MG63 (cell line): Measurements from ENCODE around the gene KLHDC8A. TPM values are rescaled to one million over a fixed set of nuclear protein-coding genes. Genes with fewer than 3 reads are reported as not detected.
A peak's percentile ranks its signal among the peaks of the same experiment; 100 is the strongest.
"Not testable (repeated sequence)": the region's sequence is repeated elsewhere in the genome, so short reads cannot be mapped to it uniquely, and the experiment has no call there.

Source experiments
- DNase-seq: peaks from one replicate; pipeline ENCODE4 v3.0.0-alpha.2; 2020
- H3K27me3 ChIP-seq: fragments of 250-450 bp; sonication (Bioruptor Pico); 2 replicates; pipeline ENCODE4 v1.5.1; 2020; ENCODE audit warnings: mild to moderate bottlenecking, moderate library complexity
- H3K36me3 ChIP-seq: fragments of 250-450 bp; sonication (Bioruptor Pico); 2 replicates; pipeline ENCODE4 v1.5.1; 2020; ENCODE audit warnings: mild to moderate bottlenecking, moderate library complexity
- H3K4me3 ChIP-seq: fragments of 250-450 bp; sonication (Bioruptor Pico); 2 replicates; pipeline ENCODE4 v1.5.1; 2020; ENCODE audit warnings: mild to moderate bottlenecking, moderate library complexity
- H3K9me3 ChIP-seq: fragments of 250-450 bp; sonication (Bioruptor Pico); 2 replicates; pipeline ENCODE4 v1.5.1; 2020; ENCODE audit warnings: mild to moderate bottlenecking, moderate library complexity
- total RNA-seq: library from RNA; depleted of rRNA; stranded (reverse); fragments of >200 nt; shearing (Covaris generic); gene quantifications from 2 replicates; pipeline ENCODE4 v1.2.3, GENCODE V29; 2014; ENCODE audit warnings: low replicate concordance; rRNA removed

Gene KLHDC8A
- not detected in 2 replicates for total RNA-seq

- no peak for DNase-seq
- no peak within 1 kb of the TSS for H3K4me3 ChIP-seq
- H3K36me3 ChIP-seq = no peaks in the 10 kb centered on the region
- H3K9me3 ChIP-seq = no peaks in the 10 kb centered on the region
- H3K27me3 ChIP-seq = no peaks in the 10 kb centered on the region
These were observed at the start of gene KLHDC8A for GRCh38 chr1:205356440-205357139. KLHDC8A (minus strand) TSS chr1:205356922; CDS start chr1:205343604, 13,318 bp downstream.

- not testable (repeated sequence) for H3K9me3 ChIP-seq, H3K36me3 ChIP-seq, DNase-seq, H3K4me3 ChIP-seq
- H3K27me3 ChIP-seq = peaks cover 14% of the 10 kb centered on the region
These were observed 49.5 kb upstream of the KLHDC8A start for GRCh38 chr1:205406252-205406651.

GRCh38 chr1:205404484-205404883 lies 47.8 kb upstream of the KLHDC8A start:
- not testable (repeated sequence) for H3K27me3 ChIP-seq, H3K9me3 ChIP-seq, DNase-seq, H3K36me3 ChIP-seq, H3K4me3 ChIP-seq

GRCh38 chr1:205398586-205398985 lies 41.9 kb upstream of the KLHDC8A start:
- DNase-seq = no peak
- Histone ChIP-seq H3K4me3 (no peak overlapping the region), H3K36me3 (no peaks in the 10 kb centered on the region), H3K9me3 (peaks cover 3% of the 10 kb centered on the region), H3K27me3 (peaks cover 2% of the 10 kb centered on the region; the same call in 1 of the 2 replicates)

- H3K36me3 ChIP-seq = no peaks in the 10 kb centered on the region
- peaks cover 3% of the 10 kb centered on the region for H3K9me3 ChIP-seq
- peak; percentile 7 for DNase-seq
- H3K4me3 ChIP-seq = no peak overlapping the region
- peaks cover 9% of the 10 kb centered on the region for H3K27me3 ChIP-seq
These were observed 40.4 kb upstream of the KLHDC8A start for GRCh38 chr1:205396967-205397616.

- Histone ChIP-seq H3K36me3 (no peaks in the 10 kb centered on the region), H3K27me3 (peaks cover 14% of the 10 kb centered on the region), H3K4me3 (no peak overlapping the region), H3K9me3 (peaks cover 3% of the 10 kb centered on the region)
- DNase-seq = no peak
These were observed 38.9 kb upstream of the KLHDC8A start for GRCh38 chr1:205395616-205396015.

- H3K36me3 ChIP-seq = no peaks in the 10 kb centered on the region
- H3K27me3 ChIP-seq = peaks cover 14% of the 10 kb centered on the region
- H3K4me3 ChIP-seq = no peak overlapping the region
- DNase-seq = no peak
- H3K9me3 ChIP-seq = peaks cover 3% of the 10 kb centered on the region
These were observed 35.9 kb upstream of the KLHDC8A start for GRCh38 chr1:205392650-205393049.

GRCh38 chr1:205391386-205391785 lies 34.7 kb upstream of the KLHDC8A start:
- Histone ChIP-seq H3K9me3 (peaks cover 3% of the 10 kb centered on the region), H3K36me3 (no peaks in the 10 kb centered on the region), H3K4me3 (no peak overlapping the region), H3K27me3 (peaks cover 14% of the 10 kb centered on the region)
- DNase-seq = no peak

- Histone ChIP-seq H3K36me3 (no peaks in the 10 kb centered on the region), H3K9me3 (no peaks in the 10 kb centered on the region), H3K4me3 (no peak overlapping the region), H3K27me3 (peaks cover 12% of the 10 kb centered on the region)
- DNase-seq = no peak
These were observed 31.1 kb upstream of the KLHDC8A start for GRCh38 chr1:205387845-205388244.

- H3K4me3 ChIP-seq, H3K27me3 ChIP-seq, DNase-seq, H3K36me3 ChIP-seq, H3K9me3 ChIP-seq: not testable (repeated sequence)
These were observed 26.3 kb upstream of the KLHDC8A start for GRCh38 chr1:205382990-205383389.

GRCh38 chr1:205382561-205382960 lies 25.8 kb upstream of the KLHDC8A start:
- no peaks in the 10 kb centered on the region for H3K9me3 ChIP-seq
- H3K4me3 ChIP-seq = no peak overlapping the region
- DNase-seq = no peak

GRCh38 chr1:205381305-205381704 lies 24.6 kb upstream of the KLHDC8A start:
- Histone ChIP-seq H3K4me3 (no peak overlapping the region), H3K9me3 (no peaks in the 10 kb centered on the region), H3K36me3 (no peaks in the 10 kb centered on the region), H3K27me3 (no peaks in the 10 kb centered on the region)
- DNase-seq = no peak

More at GRCh38 chr1:205382561-205382960, 25.8 kb upstream of the KLHDC8A start:
- H3K36me3 ChIP-seq = no peaks in the 10 kb centered on the region
- H3K27me3 ChIP-seq = no peaks in the 10 kb centered on the region

GRCh38 chr1:205380882-205381281 lies 24.2 kb upstream of the KLHDC8A start:
- no peak overlapping the region for H3K4me3 ChIP-seq
- H3K36me3 ChIP-seq = no peaks in the 10 kb centered on the region
- no peaks in the 10 kb centered on the region for H3K9me3 ChIP-seq
- DNase-seq = no peak
- no peaks in the 10 kb centered on the region for H3K27me3 ChIP-seq

GRCh38 chr1:205379056-205379455 lies 22.3 kb upstream of the KLHDC8A start:
- no peak for DNase-seq
- Histone ChIP-seq H3K4me3 (no peak overlapping the region), H3K9me3 (no peaks in the 10 kb centered on the region), H3K27me3 (no peaks in the 10 kb centered on the region), H3K36me3 (no peaks in the 10 kb centered on the region)

- Histone ChIP-seq H3K27me3 (no peaks in the 10 kb centered on the region), H3K9me3 (no peaks in the 10 kb centered on the region), H3K4me3 (no peak overlapping the region), H3K36me3 (no peaks in the 10 kb centered on the region)
- no peak for DNase-seq
These were observed 20.6 kb upstream of the KLHDC8A start for GRCh38 chr1:205377355-205377754.

GRCh38 chr1:205376739-205377138 lies 20.0 kb upstream of the KLHDC8A start:
- peak; percentile 40 for DNase-seq
- no peaks in the 10 kb centered on the region for H3K27me3 ChIP-seq
- no peak overlapping the region for H3K4me3 ChIP-seq
- no peaks in the 10 kb centered on the region for H3K9me3 ChIP-seq
- H3K36me3 ChIP-seq = no peaks in the 10 kb centered on the region

GRCh38 chr1:205375835-205376545 lies 19.3 kb upstream of the KLHDC8A start:
- peak; percentile 65 for DNase-seq
- H3K27me3 ChIP-seq = no peaks in the 10 kb centered on the region
- no peak overlapping the region for H3K4me3 ChIP-seq
- no peaks in the 10 kb centered on the region for H3K36me3 ChIP-seq
- H3K9me3 ChIP-seq = no peaks in the 10 kb centered on the region
